NCI-H82 (cell line): ENCODE measurements around the gene JPT1.
"Not testable (repeated sequence)": the region's sequence is repeated elsewhere in the genome, so short reads cannot be mapped to it uniquely, and the experiment has no call there.

ENCODE experiments used
- DNase-seq: peaks from one replicate; lab custom pipeline; 2025; lab: John Stamatoyannopoulos, UW

Gene JPT1

GRCh38 chr17:75155191-75155601 is 884 bp upstream of the JPT1 start:
- DNase-seq: peak; percentile 48

- peak; percentile 61 for DNase-seq
Observed at GRCh38 chr17:75153780-75154194, 525 bp downstream of the JPT1 start.

- peak; percentile 61 for DNase-seq
Observed at GRCh38 chr17:75152922-75153779, 1.2 kb downstream of the JPT1 start.

GRCh38 chr17:75152523-75152921 is 1.8 kb downstream of the JPT1 start:
- DNase-seq: peak; percentile 57

- DNase-seq: peak; percentile 36
Observed at GRCh38 chr17:75151930-75152329, 2.4 kb downstream of the JPT1 start.

GRCh38 chr17:75147878-75148546 is 6.3 kb downstream of the JPT1 start:
- no peak for DNase-seq

- no peak for DNase-seq
Observed at GRCh38 chr17:75146592-75146991, 7.7 kb downstream of the JPT1 start.

GRCh38 chr17:75144816-75145512 is 9.3 kb downstream of the JPT1 start:
- DNase-seq: no peak

- peak; percentile 37 for DNase-seq
Observed at GRCh38 chr17:75142236-75142971, 11.9 kb downstream of the JPT1 start.

GRCh38 chr17:75138519-75138918 is 15.8 kb downstream of the JPT1 start:
- no peak for DNase-seq

GRCh38 chr17:75137762-75138161 is 16.6 kb downstream of the JPT1 start:
- DNase-seq: not testable (repeated sequence)

GRCh38 chr17:75135946-75136345 is 18.4 kb downstream of the JPT1 start:
- no peak for DNase-seq

GRCh38 chr17:75135452-75135851 is 18.9 kb downstream of the JPT1 start:
- DNase-seq: no peak

- not testable (repeated sequence) for DNase-seq
Observed at GRCh38 chr17:75133607-75134347, 20.5 kb downstream of the JPT1 start.

- peak; percentile 45 for DNase-seq
Observed at GRCh38 chr17:75133001-75133400, 21.3 kb downstream of the JPT1 start.

GRCh38 chr17:75132018-75133000 is 22.0 kb downstream of the JPT1 start:
- DNase-seq: peak; percentile 72

- DNase-seq: peak; percentile 93
Observed at GRCh38 chr17:75131278-75132017, 22.9 kb downstream of the JPT1 start, which contains the start of gene NT5C. TSS of gene NT5C (minus strand) at chr17:75131742. CDS start at chr17:75131707, 35 bp downstream.

GRCh38 chr17:75130632-75131277 is 23.6 kb downstream of the JPT1 start:
- DNase-seq: peak; percentile 94
